Esophagus squamous epithelium (tissue), 5 donors: ENCODE data around the gene SMYD1. TPM values are rescaled to one million over a fixed set of nuclear protein-coding genes. Genes with fewer than 3 reads are reported as not detected.

ENCODE experiments used
- DNase-seq: peaks from one replicate; lab custom pipeline; 2025; lab: John Stamatoyannopoulos, UW
- H3K27ac ChIP-seq, 4 donors: fragments of 200-600 bp; sonication (generic); one replicate each; pipeline ENCODE4 v1.5.1; 2016 to 2019; ENCODE audit warnings: mild to moderate bottlenecking in 1 of 4
- H3K27me3 ChIP-seq, 4 donors: fragments of 200-600 bp; sonication (generic); 1 replicate in 3 of 4; 2 replicates in 1 of 4; pipeline versions ENCODE4 v1.5.1 to v1.6.0; 2017 to 2021; ENCODE audit warnings: antibody characterized with exemption in 1 of 4
- H3K36me3 ChIP-seq, 3 donors: fragments of 200-600 bp; sonication (generic); one replicate each; pipeline ENCODE4 v1.5.1; 2016 to 2019
- H3K4me1 ChIP-seq, 3 donors: fragments of 200-600 bp; sonication (generic); one replicate each; pipeline ENCODE4 v1.5.1; 2017 to 2019
- H3K4me3 ChIP-seq, 4 donors: fragments of 200-600 bp; sonication (generic); 1 replicate in 3 of 4; 2 replicates in 1 of 4; pipeline ENCODE4 v1.5.1; 2016 to 2019; ENCODE audit warnings: mild to moderate bottlenecking in 2 of 4, moderate library complexity in 1 of 4
- H3K9me3 ChIP-seq, 3 donors: fragments of 200-600 bp; sonication (generic); one replicate each; pipeline ENCODE4 v1.5.1; 2016 to 2019
- CTCF ChIP-seq, 6 experiments: fragments of 450-650 bp in 4 of 6; fragments of 200-600 bp in 2 of 6; sonication (generic) in 2 of 6; IDR thresholded peaks; one replicate each; pipeline ENCODE4 v1.5.1; 2016 to 2019; ENCODE audit warnings: antibody characterized with exemption in 6 of 6, mild to moderate bottlenecking in 4 of 6, moderate library complexity in 4 of 6
- POLR2A ChIP-seq, 4 donors: fragments of 450-650 bp; IDR thresholded peaks; one replicate each; pipeline ENCODE4 v1.6.1; 2017; ENCODE audit warnings: antibody characterized with exemption in 4 of 4, mild to moderate bottlenecking in 4 of 4, moderate library complexity in 3 of 4
- WGBS, 2 donors: methylation state at CpG; one replicate each; pipeline ENCODE4 v1.1.5; 2018; 5-methylcytosine and 5-hydroxymethylcytosine counted together
- intact Hi-C: fragments of 100-400 bp; cut with DNase I; formaldehyde crosslinking; loops from one replicate; pipeline ENCODE4 v1.15.0; 2022
- total RNA-seq, 4 donors: library from RNA; depleted of rRNA; stranded (reverse); fragments of >200 nt; gene quantifications; one replicate each; pipeline ENCODE4 v1.1.0, GENCODE V29; 2016
- donor health status: DM: yes; HTN: yes; CAD: no.

The SMYD1 gene
- total RNA-seq, 4 donors from 2014 or later = 0.27 TPM; not detected in 3

GRCh38 chr2:88060907-88061275, 6.7 kb upstream of the SMYD1 start:
- WGBS, 2 donors = 53 to 77% methylated on average over 2 of the region's 2 CpGs
- intact Hi-C loops = no loop called here

GRCh38 chr2:88061295-88061694, 6.3 kb upstream of the SMYD1 start:
- TF ChIP-seq CTCF (IDR thresholded peaks at IDR 0.05) = no peak
- TF ChIP-seq POLR2A (IDR thresholded peaks at IDR 0.05) = no peak
- WGBS, 2 donors = 87 to 91% methylated on average over 3 of the region's 3 CpGs
- Histone ChIP-seq H3K4me1 (peaks cover 2 to 9% (median 3%) of the 10 kb centered on the region in 3 donors), H3K36me3 (no peaks in the 10 kb centered on the region), H3K27ac (no peak overlapping the region), H3K27me3 (no peaks in the 10 kb centered on the region), H3K9me3 (no peaks in the 10 kb centered on the region), H3K4me3 (no peak overlapping the region)
- intact Hi-C loops = no loop called here
- no peak for DNase-seq

More at GRCh38 chr2:88060907-88061275, 6.7 kb upstream of the SMYD1 start:
- Histone ChIP-seq H3K36me3 (no peaks in the 10 kb centered on the region), H3K27me3 (no peaks in the 10 kb centered on the region), H3K4me3 (no peak overlapping the region), H3K4me1 (peaks cover 5 to 13% (median 7%) of the 10 kb centered on the region in 3 donors), H3K9me3 (no peaks in the 10 kb centered on the region), H3K27ac (no peak overlapping the region)
- DNase-seq = no peak
- TF ChIP-seq CTCF (IDR thresholded peaks at IDR 0.05) (no peak), POLR2A (IDR thresholded peaks at IDR 0.05) (no peak)

GRCh38 chr2:88066543-88066942, 1.1 kb upstream of the SMYD1 start:
- H3K27ac ChIP-seq = no peak overlapping the region
- H3K4me3 ChIP-seq = no peak overlapping the region
- TF ChIP-seq POLR2A (IDR thresholded peaks at IDR 0.05) (no peak), CTCF (IDR thresholded peaks at IDR 0.05) (no peak)
- no peak for DNase-seq
- no peaks in the 10 kb centered on the region for H3K27me3 ChIP-seq
- H3K4me1 ChIP-seq = no peaks in the 10 kb centered on the region
- 70 to 80% methylated on average over 4 of the region's 4 CpGs for WGBS, 2 donors
- intact Hi-C loops = no loop called here
- H3K9me3 ChIP-seq = no peaks in the 10 kb centered on the region
- H3K36me3 ChIP-seq = no peaks in the 10 kb centered on the region

- DNase-seq = no peak
- Histone ChIP-seq H3K4me3 (no peak overlapping the region), H3K27me3 (no peaks in the 10 kb centered on the region), H3K9me3 (no peaks in the 10 kb centered on the region), H3K36me3 (no peaks in the 10 kb centered on the region), H3K4me1 (no peaks in the 10 kb centered on the region), H3K27ac (no peak overlapping the region)
- WGBS, 2 donors = 73 to 88% methylated on average over 1 to 3 of the region's 5 CpGs
- TF ChIP-seq CTCF (IDR thresholded peaks at IDR 0.05) = no peak
- intact Hi-C loops = no loop called here
Observed at GRCh38 chr2:88067189-88067588, 436 bp upstream of the SMYD1 start.

GRCh38 chr2:88068044-88068443, 419 bp downstream of the SMYD1 start:
- TF ChIP-seq POLR2A (IDR thresholded peaks at IDR 0.05) (no peak), CTCF (IDR thresholded peaks at IDR 0.05) (no peak)
- DNase-seq = no peak
- Histone ChIP-seq H3K9me3 (no peaks in the 10 kb centered on the region), H3K4me3 (no peak overlapping the region), H3K27ac (no peak overlapping the region), H3K36me3 (no peaks in the 10 kb centered on the region), H3K27me3 (no peaks in the 10 kb centered on the region), H3K4me1 (no peaks in the 10 kb centered on the region)
- intact Hi-C loops = no loop called here
- WGBS, 2 donors = 74 to 88% methylated on average over 2 of the region's 2 CpGs
